Stimulated activated CD8-positive, alpha-beta memory T cell treated with anti-CD3 and anti-CD28 coated beads, Interleukin-7, amount 100 ng/mL, for 1 hour (primary cell): ENCODE data around the gene CNIH2.
"Not testable (repeated sequence)": the region's sequence is repeated elsewhere in the genome, so short reads cannot be mapped to it uniquely, and the experiment has no call there.

Source experiments
- DNase-seq, 2 donors: peaks; one replicate each; pipeline ENCODE4 v3.0.0-alpha.2; 2020; ENCODE audit warnings: low read depth in 2 of 2

The CNIH2 gene

GRCh38 chr11:66277471-66278362 lies at the start of gene CNIH2:
Gene CNIH2, plus strand, starts transcription at chr11:66278175. Its CDS starts 282 bp downstream, at chr11:66278457.
- DNase-seq = no peak

- no peak for DNase-seq
Measured at GRCh38 chr11:66228521-66228920, 49.5 kb upstream of the CNIH2 start.

GRCh38 chr11:66230156-66230555 lies 47.8 kb upstream of the CNIH2 start:
- no peak for DNase-seq

- no peak for DNase-seq
Measured at GRCh38 chr11:66230978-66231377, 47.0 kb upstream of the CNIH2 start.

GRCh38 chr11:66231561-66231960 lies 46.4 kb upstream of the CNIH2 start:
- DNase-seq = no peak

GRCh38 chr11:66232769-66233168 lies 45.2 kb upstream of the CNIH2 start:
- DNase-seq = no peak

- no peak for DNase-seq
Measured at GRCh38 chr11:66233301-66233700, 44.7 kb upstream of the CNIH2 start.

- DNase-seq = no peak
Measured at GRCh38 chr11:66235141-66235540, 42.8 kb upstream of the CNIH2 start.

GRCh38 chr11:66237867-66238266 lies 40.1 kb upstream of the CNIH2 start:
- no peak for DNase-seq

GRCh38 chr11:66238786-66239413 lies 39.1 kb upstream of the CNIH2 start:
- no peak for DNase-seq

- no peak for DNase-seq
Measured at GRCh38 chr11:66239511-66239910, 38.5 kb upstream of the CNIH2 start.

GRCh38 chr11:66239998-66240780 lies 37.8 kb upstream of the CNIH2 start:
- DNase-seq = no peak

- no peak for DNase-seq
Measured at GRCh38 chr11:66240781-66241136, 37.2 kb upstream of the CNIH2 start.

- DNase-seq = no peak
Measured at GRCh38 chr11:66242095-66242765, 35.7 kb upstream of the CNIH2 start.

GRCh38 chr11:66243782-66244535 lies 34.0 kb upstream of the CNIH2 start:
- DNase-seq = no peak

- DNase-seq = no peak
Measured at GRCh38 chr11:66247295-66247694, 30.7 kb upstream of the CNIH2 start.

GRCh38 chr11:66247801-66248200 lies 30.2 kb upstream of the CNIH2 start:
- no peak for DNase-seq

GRCh38 chr11:66248903-66249302 lies 29.1 kb upstream of the CNIH2 start:
- no peak for DNase-seq

GRCh38 chr11:66251809-66252208 lies 26.2 kb upstream of the CNIH2 start:
- no peak for DNase-seq

- DNase-seq = not testable (repeated sequence)
Measured at GRCh38 chr11:66253081-66253480, 24.9 kb upstream of the CNIH2 start.

- no peak for DNase-seq
Measured at GRCh38 chr11:66258473-66258893, 19.5 kb upstream of the CNIH2 start.
